NCI-H2196 treated with DMSO at 0.1 percent for 48 hours (cell line): ENCODE data around the gene CD209.

ENCODE experiments used
- DNase-seq: peaks from one replicate; lab custom pipeline; 2025; ENCODE audit not compliant: unreplicated experiment; lab: John Stamatoyannopoulos, UW

The CD209 gene

DNA sequence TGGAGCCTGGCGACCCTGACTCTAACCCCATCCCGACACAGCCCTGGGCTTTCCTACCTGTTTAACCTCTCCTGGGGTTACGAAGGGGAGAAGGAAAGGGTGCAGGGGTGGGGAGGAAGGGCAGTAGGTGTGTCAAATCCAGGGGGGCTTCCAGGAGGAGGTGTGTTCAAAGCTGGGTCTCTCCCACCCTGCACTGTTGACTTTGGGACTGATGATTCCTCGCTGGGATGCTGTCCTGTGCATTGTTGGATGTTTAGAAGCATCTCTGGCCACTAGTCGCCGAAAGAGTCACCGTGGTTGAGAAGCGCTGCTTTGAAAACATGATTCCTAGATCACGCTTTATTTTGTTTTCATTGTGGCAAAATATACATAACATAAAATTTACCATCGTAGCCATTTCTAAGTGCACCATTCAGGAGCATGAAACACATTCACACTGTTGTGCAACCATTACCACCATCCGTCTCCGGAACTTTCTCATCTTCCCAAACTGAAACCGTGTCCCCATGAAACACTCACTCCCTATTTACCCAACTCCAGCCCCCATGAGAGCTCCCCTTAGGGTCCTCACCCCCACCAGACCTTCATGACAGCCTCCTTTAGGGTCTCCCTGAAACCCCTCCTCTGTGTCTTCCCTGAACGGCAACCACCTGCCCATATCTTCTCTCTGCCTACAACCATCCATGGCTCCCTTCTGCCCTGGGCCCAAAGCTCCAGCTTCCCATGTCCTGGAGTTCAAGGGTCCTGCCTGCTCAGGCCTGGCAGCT, 41.0 kb downstream of the CD209 start:
- no peak for DNase-seq

DNA sequence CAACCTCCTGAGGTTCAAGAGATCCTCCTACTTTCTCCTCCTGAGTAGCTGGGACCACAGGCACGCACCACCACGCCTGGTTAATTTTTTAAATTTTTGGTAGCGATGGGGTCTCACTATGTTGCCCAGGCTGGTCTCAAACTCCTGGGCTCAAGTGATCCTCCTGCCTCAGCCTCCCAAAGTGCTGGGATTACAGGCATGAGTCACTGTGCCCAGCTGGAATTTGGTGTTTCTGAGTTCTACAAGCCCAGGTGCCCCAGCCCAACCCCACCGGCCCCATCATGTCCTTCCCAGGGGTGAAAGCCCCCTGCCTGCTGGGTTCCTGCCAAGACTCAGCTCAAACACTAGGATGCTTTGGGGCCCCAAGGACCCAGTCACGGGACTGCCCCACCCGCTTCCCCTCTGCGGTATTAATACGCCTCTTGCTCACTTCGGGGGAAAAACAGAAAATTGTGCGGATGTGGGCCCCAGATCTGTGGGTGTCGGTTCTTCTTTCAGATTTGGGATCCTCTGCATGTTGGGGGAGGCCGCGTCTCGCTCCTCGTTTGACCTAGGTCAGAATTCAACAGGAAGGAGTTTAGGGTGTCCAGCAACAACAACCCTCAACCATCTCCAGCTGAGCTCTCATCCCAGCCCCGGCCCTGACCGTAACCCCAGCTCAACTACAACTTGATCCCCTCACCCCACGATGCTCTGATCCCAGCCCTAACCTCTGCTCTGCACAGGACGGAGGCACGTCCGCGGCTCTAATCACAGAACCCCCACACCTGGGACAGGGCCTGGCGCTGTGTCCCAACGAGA, 41.7 kb downstream of the CD209 start:
- DNase-seq: no peak

DNA sequence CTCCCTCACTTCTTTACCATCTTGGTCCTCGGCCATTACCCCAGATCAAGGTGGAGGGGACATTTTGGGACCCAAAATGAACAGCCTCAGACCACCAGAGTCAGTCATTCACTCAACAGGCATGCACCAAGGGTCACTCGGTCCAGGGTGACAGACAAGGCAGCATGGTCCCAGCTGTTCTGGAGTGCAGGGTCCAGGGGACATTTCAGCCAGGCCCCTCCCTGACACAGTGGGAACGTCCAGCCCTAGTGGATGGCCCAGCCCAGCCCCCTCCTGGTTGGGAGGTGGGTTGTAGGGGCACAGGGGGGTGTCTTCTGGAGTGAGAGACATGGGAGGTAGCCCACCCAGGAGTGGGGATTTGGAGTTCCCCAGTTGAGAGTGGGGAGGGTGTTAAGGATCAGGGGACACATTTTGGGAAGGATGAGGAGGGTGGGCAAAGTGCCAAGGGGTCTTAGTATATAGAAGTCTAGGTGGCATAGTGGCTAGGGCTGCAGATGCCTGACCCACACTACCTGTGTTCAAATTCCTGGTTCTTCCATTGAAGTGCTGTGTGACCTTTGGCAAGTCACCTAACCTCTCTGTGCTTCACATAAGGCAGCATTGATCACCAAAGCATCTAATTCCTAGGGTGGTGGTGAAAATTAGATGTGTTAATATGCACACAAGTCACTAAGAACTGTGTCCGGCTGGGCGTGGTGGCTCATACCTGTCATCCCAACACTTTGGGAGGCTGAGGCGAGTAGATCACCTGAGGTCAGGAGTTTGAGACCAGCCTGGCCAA, 42.9 kb downstream of the CD209 start:
- no peak for DNase-seq

DNA sequence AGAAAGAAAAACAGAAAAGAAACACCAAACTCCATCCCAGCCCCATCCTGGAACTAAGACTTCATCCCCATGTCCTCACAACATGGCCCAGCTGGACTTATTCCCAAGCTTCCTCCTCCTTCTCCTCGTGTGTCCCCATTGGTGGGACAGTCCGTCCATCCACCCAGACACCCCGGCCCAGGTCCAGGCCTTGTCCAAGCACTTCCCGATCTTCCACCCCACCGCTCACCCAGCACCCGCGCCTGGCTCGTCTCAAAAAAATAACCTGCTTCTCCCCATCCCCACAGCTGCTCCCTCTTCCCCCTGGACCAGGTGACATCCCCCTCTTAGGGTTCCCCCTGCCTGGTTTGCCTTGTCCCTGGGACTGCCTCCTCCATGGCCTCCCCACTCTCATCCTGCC, 44.0 kb downstream of the CD209 start:
- DNase-seq: no peak

DNA sequence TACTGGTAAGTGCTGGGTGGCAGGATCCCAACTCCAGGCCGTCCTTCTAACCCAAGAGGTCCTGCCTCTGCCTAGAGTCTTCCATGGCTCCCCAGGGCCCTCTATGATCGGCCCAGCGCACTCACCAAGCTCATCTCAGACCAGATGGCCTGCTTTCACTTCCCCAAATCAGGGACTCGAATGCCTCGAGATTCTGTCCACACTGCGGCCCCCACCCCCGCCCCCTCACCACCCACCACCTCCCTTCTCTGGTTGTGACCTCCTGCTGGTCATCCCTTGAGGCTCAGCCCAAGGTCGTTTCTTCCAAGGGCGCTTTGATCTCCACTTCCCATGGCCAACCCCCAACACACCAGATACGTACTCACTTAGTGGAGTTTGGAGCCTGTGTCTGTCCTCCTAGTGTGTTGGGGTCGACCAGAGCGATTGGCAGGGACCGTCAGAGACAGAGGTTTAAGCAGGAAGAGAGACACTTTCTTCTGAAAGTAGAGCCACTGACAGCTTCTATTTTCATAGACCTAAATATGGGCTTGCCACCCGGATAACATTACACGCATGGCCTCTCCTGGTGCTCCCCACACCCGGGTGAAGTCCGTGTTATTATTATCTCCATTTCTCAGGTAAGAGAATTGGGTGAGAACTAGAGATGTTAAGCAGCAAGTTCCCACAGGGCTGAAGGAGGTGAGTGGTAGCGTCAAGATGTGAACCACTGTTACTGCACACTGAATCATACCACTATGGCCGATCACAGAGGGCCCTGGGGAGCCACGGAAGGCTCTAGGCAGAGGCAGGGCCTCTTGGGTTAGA, 45.5 kb downstream of the CD209 start, which contains the start of gene FCER2:
Gene FCER2 (minus strand): TSS at position 478 of the 804 bp plus-strand sequence. CDS start 2,371 bp downstream, outside the sequence.
- DNase-seq: no peak

DNA sequence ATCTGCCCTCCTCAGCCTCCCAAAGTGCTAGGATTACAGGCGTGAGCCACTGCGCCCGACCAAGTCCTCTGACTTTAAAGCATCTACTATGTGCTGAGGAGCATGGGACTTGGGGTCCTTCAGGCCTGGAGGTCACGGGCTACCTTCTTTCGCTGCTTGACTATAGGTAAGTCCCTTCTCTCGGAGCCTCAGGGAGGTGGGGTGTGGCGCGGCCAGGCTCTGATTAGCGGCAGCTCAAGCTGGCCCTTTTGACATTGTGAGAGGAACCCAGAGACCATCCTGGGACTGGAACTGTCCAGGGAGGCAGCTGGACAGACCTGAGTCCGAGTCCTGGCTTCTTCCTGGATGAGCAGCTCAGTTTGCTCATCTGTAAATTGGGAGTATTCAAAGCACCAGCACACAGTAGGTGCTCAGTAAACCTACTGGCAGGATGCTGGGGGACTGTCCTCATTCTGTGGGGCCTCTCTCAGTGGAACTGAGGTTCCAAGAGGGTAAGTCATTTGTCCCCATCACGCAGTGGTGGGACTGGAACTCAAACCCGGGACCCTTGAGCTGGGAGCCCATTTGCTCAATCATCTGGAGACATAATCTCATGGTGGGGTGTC, 46.2 kb downstream of the CD209 start:
- DNase-seq: no peak

DNA sequence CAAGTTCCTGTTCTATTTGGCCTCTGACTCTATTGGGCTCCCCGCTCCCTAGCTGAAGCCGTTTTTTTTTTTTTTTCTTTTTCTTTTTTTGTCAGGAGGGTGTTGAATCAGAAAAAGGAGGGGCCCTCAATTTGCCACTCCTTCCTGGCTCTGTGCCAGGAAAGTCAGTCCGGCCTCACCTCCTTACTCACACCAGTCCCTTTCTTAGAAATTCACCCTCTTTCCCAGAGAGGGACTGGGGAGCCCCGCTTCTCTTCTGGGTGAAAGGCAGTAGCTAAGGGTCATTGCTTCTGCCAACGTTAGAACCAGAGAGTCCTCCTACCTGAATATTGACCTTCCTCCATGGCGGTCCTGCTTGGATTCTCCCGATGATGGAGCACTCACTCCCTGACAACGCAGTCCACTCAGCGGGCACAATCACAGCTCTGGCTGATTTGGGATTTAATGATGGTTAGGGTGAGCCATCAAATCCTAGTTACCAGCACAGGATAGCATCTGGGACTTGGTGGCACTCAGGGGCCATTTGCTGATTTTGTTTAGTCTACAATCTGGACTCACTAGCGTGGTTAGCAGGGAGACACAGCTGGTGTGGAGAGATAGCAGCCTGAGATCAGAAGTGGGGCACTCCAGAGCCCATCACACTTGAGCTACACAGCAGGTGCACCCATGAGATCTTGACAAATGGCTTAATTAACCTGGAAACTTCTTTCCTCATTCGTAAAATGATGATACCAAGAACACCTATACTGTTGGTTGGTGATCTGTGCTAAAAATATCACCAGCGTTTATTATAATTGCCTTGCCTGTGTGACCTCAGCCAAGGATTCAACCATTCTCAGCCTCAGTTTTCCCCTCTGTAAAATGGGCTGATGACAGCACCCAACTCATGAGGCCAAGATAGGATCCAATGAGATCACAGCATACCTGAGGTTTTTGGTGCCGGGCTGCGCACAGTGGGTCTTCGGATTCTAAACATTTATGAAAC, 47.6 kb downstream of the CD209 start:
- no peak for DNase-seq

DNA sequence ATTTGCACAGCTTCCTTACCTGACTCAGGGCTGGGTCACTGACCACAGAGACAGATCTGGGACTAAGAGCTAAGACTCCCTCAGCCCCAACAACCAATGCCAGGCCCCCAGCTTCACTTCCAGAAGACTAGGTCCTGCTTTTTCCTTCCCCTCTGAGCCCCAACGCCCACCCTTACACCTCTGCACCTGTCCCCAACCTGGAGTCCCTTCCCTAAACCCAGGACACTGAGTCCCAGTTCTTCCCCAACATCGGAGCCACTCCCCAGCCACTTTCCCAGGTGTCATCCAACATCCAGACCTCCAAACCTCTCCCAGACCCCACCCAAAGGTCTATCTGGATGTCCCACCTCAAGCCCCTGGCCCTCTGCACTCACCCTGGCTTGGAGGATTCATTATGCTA, 48.3 kb downstream of the CD209 start:
- DNase-seq: no peak

DNA sequence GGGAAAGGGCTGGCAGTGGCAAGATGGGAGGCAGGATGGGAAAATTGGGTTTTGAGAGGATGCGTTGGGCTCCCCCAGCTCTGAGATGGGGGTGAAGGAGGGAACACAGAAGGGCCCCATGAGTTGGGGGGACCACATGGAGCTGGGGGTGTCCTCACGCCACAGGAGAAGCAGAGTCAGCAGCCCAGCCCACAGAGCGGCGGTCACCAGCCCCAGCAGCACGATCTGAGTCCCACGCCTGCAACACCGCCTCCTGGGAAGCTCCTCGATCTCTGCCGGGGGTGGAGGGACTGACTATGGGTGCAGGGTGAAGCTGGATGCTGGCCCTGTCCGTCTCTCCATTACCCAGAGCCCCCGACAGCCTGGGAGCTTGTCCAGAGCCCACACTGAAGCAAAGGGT, 48.8 kb downstream of the CD209 start:
- no peak for DNase-seq

DNA sequence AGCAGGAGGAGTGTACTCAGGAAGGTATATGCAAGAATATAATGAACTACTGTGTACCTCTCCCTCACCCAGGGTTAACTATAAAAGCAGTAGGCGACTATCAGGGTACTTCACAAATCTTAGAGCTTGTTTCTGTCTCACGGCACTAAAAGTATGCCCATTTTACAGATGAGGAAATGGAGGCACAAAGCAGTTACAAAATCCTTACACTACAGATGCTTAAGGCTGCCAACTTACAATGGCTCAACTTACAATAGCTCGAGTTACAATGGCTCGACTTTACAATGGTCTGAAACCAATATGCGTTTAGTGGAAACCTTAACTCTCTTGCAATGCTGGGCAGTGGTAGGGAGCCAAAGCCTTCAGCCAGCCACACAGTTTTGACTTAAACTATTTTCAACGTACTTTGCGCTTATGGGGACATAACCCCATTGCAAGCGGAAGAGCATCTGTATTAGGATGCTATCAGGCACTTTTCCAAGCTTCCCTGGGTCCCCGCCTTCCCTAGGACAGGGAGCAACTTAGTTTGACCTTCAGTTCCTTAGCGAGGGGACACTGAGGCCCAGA, 49.5 kb downstream of the CD209 start:
- no peak for DNase-seq

DNA sequence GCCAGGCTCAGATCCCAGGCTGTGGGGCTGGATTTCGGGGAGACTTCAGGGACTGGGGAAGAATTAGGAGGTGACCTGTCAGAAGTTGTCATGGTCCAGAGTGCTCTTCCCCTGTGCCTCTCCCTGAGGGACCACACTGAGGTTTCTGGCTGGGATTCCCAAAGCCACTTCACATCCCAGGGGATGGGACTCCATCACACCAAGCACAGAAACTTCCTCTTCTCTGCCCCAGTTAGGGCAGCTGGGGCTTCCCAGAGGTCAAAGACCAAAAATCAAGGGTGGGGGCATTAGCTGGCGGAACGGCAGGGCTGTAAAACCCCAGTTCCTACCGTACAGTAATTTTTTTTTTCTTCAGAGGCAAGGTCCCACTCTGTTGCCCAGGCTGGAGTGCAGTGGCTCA, 52.8 kb downstream of the CD209 start:
- no peak for DNase-seq

DNA sequence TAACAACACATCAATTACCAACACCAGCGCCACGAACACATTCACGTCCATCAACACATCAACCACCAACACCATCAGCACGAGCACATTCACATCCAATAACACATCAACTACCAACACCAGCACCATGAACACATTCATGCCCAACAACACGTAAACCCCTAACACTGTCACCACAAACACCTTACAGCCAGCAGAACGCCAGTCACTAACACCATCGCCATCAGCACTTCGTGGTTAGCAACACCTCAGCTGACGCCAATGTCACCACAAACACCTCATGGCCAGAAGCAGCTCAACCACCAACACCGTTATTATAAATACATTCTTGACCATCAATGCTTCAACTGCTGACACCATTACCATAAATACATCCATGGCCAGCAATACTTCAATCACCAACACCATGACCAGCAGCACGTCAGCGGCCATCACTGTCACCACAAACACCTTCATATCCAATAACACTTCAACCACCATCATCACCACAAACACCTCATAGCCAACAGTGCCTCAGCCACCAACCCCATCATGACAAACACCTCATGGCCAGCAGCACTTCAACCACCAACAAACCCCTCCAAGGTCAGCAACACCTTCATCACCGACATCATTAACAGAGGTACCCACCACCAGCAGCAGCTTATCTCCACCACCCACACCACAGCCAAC, 54.8 kb downstream of the CD209 start:
- no peak for DNase-seq

DNA sequence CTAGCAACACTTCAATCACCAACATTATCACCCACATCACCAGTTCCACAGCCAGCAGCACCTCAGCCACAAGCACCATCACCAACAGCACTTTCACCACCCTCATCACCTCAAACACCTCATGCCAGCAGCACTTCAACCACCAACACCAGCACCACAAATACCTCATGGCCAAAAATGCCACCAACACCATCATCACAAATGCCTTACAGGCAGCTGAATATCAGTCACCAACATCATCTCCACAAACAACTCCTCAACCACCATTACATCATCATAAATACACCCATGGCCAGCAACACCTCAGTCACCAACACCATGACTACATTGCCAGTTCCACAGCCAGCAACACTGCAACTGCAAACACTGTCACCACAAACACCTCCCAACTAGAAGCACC, 55.8 kb downstream of the CD209 start:
- no peak for DNase-seq

DNA sequence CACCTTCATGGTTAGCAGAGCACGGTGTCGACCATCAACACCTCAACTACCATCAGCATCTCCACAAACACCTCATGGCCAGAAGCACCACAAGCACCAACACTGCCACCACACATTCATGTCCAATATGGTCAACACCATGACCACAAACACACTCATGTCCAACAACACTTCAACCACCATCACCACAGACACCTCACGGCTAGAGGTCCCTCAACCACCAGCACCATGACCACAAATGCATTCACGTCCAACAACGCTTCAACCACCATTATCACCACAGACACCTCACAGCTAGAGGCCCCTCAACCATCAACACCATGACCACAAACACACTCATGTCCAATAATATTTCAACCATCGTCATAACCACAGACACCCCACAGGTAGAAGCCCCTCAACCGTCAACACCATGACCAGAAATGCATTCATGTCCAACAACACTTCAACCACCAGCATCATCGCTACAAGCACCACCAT, 56.5 kb downstream of the CD209 start:
- DNase-seq: no peak
